Stromal cell of bone marrow (primary cell): ENCODE data around the gene SYT4.

Source experiments
- DNase-seq: peaks from one replicate; pipeline ENCODE4 v3.0.0-alpha.2; 2012; ENCODE audit warnings: low read depth

Gene SYT4

DNA sequence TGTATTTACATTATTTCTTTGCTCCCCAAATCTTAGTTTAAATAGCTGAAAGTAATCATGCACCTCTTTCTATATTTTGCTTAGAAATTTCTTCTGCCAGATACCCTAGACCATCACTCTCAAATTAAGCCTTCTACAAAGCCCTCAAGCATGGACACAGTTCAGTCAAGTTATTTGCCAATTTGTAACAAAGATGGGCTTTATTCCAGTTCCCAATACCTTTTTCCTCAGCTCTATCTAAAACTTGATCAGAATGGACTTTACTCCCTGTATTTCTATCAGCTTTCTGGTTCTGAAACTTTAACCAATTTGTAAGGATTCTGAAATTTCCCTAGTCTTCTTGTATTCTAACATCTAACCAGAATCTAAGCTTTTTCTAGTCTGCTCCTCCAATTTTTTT is 56.6 kb downstream of the SYT4 start:
- no peak for DNase-seq
